Right renal pelvis (tissue), 4 donors: ENCODE data around the gene CLCA1. TPM values are rescaled to one million over a fixed set of nuclear protein-coding genes. Genes with fewer than 3 reads are reported as not detected.

Source experiments
- DNase-seq, 4 donors: peaks; one replicate each; pipeline ENCODE4 v3.0.0-alpha.2; 2013; ENCODE audit warnings: low read depth in 4 of 4, low spot score in 3 of 4, missing footprints in 1 of 4
- polyA plus RNA-seq, 4 donors: library from polyadenylated mRNA; unstranded; fragments of 120-200 nt; gene quantifications; one replicate each; pipeline ENCODE4 v1.2.1, GENCODE V29; 2013; ENCODE audit not compliant: insufficient read length in 4 of 4

Gene CLCA1
- polyA plus RNA-seq, 4 donors: not detected

- DNase-seq: no peak
Measured at GRCh38 chr1:86460998-86461397, 7.7 kb upstream of the CLCA1 start.

DNA sequence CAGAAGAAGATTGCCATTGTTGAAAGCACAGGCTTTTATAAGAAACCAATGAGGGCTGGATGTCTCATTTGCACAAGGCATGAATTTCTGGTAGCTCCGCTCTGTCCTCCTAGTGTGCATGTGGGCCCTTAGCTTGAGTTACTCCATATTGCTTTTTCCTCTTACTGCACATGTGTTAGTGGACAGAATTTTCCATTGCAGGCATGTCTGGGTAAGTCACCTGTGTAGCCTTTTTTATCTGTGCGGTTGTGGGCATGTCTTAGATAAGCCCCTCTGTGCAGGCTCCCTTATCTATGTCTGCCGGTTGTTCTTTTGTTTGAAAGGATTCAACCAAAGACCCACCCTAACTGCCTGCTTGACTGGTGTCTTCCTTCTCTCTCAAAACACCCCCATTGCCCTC, 7.2 kb upstream of the CLCA1 start:
- DNase-seq: no peak

DNA sequence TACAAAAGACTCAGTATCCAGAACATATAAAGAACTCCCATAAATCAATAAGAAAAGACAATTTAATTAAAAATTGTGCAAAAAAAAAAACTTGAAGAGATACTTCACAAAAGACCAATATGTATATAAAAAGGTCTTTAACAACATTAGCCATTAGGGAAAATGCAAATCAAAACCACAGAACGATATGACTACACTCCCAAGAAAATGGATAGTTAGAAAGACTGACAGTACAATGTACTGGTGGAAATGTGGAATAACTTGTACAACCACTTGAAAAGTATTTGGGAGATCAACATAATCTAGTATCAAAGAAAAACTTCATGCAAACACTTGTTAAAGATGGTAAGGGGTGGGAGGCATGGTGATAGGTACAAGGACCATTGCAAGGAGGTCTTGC, 3.9 kb upstream of the CLCA1 start:
- no peak for DNase-seq

DNA sequence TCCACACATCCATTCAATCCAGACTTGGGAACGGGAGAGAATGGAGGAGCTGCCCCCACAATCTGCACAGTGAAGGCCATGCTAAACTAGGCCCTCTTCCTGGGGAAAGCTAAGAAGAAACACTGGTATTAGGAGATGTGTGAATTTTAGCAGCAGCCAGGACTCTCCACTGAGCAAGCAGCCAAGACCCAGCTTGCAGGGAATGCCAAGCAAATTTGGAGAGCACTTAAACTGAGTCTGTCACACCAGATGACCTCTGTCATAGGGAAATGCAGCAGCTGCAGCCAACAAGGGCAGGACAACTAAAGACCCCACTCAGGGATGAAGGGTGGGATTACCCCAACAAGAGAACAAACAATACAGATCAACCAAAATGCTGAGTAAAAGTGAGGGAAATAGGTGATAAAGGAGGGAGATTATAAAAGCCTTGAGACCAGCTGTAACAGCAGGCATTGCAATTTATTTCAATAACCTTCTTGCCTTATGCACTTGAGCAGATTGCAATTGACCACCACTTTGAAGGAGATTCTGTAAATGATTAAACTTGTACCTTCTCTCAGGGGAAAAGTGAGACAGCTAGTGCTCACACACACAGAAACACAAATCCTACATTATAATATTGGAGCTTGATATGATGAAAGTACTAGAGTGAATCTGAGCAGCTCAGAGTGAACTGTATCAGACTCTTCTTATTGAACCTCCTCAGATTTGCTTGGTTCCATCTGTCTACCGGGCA, 2.5 kb upstream of the CLCA1 start:
- no peak for DNase-seq

- no peak for DNase-seq
Measured at GRCh38 chr1:86466986-86467385, 1.7 kb upstream of the CLCA1 start.

- no peak for DNase-seq
Measured at GRCh38 chr1:86470859-86471258, 2.1 kb downstream of the CLCA1 start.

GRCh38 chr1:86471291-86471690, 2.6 kb downstream of the CLCA1 start:
- no peak for DNase-seq

GRCh38 chr1:86472152-86472551, 3.4 kb downstream of the CLCA1 start:
- DNase-seq: no peak

GRCh38 chr1:86472767-86473166, 4.0 kb downstream of the CLCA1 start:
- DNase-seq: no peak

GRCh38 chr1:86477256-86477655, 8.5 kb downstream of the CLCA1 start:
- no peak for DNase-seq

DNA sequence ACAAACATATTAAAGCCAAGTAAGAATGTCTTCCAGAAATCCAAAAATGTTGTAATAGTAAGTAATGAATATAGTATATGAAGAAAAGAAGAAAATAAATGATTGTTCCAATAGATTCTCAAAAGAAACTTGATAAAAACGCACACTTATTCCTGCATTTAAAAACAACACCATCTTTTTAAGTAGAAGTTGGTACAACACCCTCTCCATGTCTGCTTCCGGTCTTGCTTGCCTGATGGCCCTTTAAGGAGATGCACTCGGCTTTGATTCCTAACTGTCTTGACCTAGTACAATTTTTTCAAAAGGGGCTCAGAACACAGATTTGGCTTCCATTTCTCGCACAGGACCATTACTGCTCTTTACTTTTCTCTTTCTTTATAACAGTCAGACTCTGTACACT, 9.0 kb downstream of the CLCA1 start:
- no peak for DNase-seq

GRCh38 chr1:86478416-86479156, 9.9 kb downstream of the CLCA1 start:
- DNase-seq: no peak

- DNase-seq: no peak
Measured at GRCh38 chr1:86481966-86482365, 13.2 kb downstream of the CLCA1 start.

- no peak for DNase-seq
Measured at GRCh38 chr1:86487131-86487810, 18.5 kb downstream of the CLCA1 start.

GRCh38 chr1:86487811-86488141, 19.0 kb downstream of the CLCA1 start:
- no peak for DNase-seq

DNA sequence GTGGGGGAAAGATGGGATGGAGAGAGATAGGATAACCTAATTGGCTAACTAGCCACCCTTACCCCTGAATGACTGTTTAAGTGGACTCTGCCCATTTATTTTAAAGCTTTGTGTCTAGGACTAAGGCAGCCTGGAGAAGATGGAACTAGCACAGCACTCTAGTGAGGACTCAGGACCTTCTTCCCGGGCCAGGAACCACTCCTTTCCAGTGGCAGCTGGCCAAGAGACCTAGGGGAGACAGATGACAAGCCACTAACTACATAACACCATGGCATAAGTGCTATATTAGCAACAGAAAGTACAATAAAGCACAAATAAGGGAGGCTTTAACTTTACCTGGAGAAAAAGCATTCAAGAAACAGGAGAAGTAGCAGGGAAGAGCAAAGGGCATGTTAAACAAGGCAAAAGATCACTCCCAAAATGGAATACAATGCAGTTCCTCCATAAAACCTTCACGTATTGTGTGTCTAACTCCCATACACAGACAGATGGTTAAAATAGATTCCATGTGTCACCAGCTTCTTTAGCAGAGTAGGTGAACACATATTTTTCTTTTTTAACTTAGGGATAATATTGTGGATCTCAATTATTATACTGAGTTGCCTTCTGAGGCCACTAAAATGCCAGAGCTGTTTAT, 20.6 kb downstream of the CLCA1 start:
- DNase-seq: no peak

DNA sequence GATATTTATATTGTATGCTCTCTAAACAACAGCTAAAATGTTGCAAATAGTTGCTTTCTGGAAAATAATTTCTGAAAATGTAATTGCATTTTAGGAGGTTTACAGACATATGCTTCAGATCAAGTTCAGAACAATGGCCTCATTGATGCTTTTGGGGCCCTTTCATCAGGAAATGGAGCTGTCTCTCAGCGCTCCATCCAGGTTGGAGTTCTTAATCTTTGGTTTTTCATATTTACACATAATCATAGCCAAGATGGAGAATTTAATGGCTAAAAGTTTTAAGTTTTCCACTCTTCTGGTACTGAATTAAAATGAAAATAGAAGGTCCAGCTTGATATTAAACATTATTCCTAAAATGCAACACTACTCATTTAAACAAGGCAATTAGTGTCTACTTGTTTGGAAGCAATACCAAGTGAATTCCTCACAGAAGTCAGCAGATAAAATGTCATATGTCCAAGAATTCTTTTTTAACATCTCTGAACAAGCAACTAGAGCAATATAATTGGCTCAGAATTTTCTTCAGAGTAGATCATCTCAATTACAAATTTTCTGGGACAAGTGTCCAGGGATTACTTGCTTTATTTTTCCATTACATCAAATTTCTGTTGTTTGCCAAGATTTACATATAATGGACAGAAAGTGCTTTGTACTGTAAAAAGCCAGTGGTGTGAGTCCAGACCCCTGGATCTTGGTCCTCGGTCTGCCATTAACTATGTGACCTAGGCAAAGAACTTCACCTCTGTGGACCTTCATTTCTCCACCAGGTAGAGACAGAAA, 22.6 kb downstream of the CLCA1 start:
- DNase-seq: no peak

GRCh38 chr1:86498281-86498680, 29.6 kb downstream of the CLCA1 start:
- DNase-seq: no peak

GRCh38 chr1:86499987-86500593, 31.4 kb downstream of the CLCA1 start:
- no peak for DNase-seq

DNA sequence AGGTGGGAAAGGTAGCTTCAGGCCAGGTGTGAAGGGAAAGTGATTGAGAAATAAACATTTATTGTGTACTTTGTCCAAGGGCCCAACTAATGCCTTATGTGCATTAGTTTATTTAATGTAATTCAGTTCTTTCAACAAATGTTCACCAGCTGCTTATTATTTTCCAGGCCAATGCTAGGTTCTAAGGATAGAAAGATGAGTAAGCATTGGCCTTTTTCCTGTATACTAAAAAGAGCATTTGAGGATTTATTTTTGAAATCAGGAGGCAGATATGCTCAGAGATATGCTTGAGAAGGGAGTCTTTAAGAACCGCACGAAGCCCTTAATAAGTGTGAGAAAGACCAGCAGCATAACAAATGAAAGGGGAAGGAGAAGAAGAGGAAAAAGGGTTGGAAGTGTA, 32.0 kb downstream of the CLCA1 start:
- no peak for DNase-seq
